Activated CD8-positive, alpha-beta memory T cell treated with anti-CD3 and anti-CD28 coated beads, Interleukin-2, amount 50 U/mL, for 1 hour (primary cell): ENCODE results near the gene SELENOF.
"Not testable (repeated sequence)": the region's sequence is repeated elsewhere in the genome, so short reads cannot be mapped to it uniquely, and the experiment has no call there.

Experiments used
- DNase-seq: peaks from one replicate; pipeline ENCODE4 v3.0.0-alpha.2; 2020; ENCODE audit errors: extremely low read depth

SELENOF gene

GRCh38 chr1:86916752-86917151 lies 2.8 kb upstream of the SELENOF start:
- DNase-seq = no peak

GRCh38 chr1:86915737-86916235 lies 1.9 kb upstream of the SELENOF start:
- DNase-seq = no peak

- DNase-seq = no peak
Observed at GRCh38 chr1:86914998-86915736, 1.2 kb upstream of the SELENOF start.

- DNase-seq = no peak
Observed at GRCh38 chr1:86914601-86914997, 673 bp upstream of the SELENOF start, which contains the start of gene HS2ST1. Gene HS2ST1, plus strand, starts transcription at chr1:86914635.

- no peak for DNase-seq
Observed at GRCh38 chr1:86913399-86913895, 479 bp downstream of the SELENOF start.

GRCh38 chr1:86912281-86912900 lies 1.5 kb downstream of the SELENOF start:
- DNase-seq = no peak

- no peak for DNase-seq
Observed at GRCh38 chr1:86906419-86906818, 7.5 kb downstream of the SELENOF start.

- DNase-seq = no peak
Observed at GRCh38 chr1:86905875-86906274, 8.1 kb downstream of the SELENOF start.

GRCh38 chr1:86899401-86899800 lies 14.5 kb downstream of the SELENOF start:
- DNase-seq = not testable (repeated sequence)

GRCh38 chr1:86888327-86888726 lies 25.6 kb downstream of the SELENOF start:
- DNase-seq = no peak

GRCh38 chr1:86887479-86888162 lies 26.3 kb downstream of the SELENOF start:
- no peak for DNase-seq

GRCh38 chr1:86875722-86876121 lies 38.2 kb downstream of the SELENOF start:
- no peak for DNase-seq

GRCh38 chr1:86872086-86872485 lies 41.8 kb downstream of the SELENOF start:
- no peak for DNase-seq

- no peak for DNase-seq
Observed at GRCh38 chr1:86871001-86871400, 42.9 kb downstream of the SELENOF start.

- no peak for DNase-seq
Observed at GRCh38 chr1:86868477-86868876, 45.4 kb downstream of the SELENOF start.

GRCh38 chr1:86867278-86867677 lies 46.6 kb downstream of the SELENOF start:
- not testable (repeated sequence) for DNase-seq

GRCh38 chr1:86866665-86867064 lies 47.3 kb downstream of the SELENOF start:
- DNase-seq = no peak

GRCh38 chr1:86865973-86866637 lies 47.8 kb downstream of the SELENOF start:
- no peak for DNase-seq

- no peak for DNase-seq
Observed at GRCh38 chr1:86862920-86863319, 51.0 kb downstream of the SELENOF start.

- no peak for DNase-seq
Observed at GRCh38 chr1:86861424-86861823, 52.5 kb downstream of the SELENOF start.

- DNase-seq = no peak
Observed at GRCh38 chr1:86860424-86860823, 53.5 kb downstream of the SELENOF start.

GRCh38 chr1:86860020-86860419 lies 53.9 kb downstream of the SELENOF start:
- no peak for DNase-seq
